Liver (tissue), 9 donors: Measurements from ENCODE around the gene CYB561. TPM values are rescaled to one million over a fixed set of nuclear protein-coding genes. Genes with fewer than 3 reads are reported as not detected.

Experiments
- DNase-seq: peaks from one replicate; pipeline ENCODE4 v3.0.0-alpha.2; 2017; ENCODE audit warnings: low spot score
- H3K27ac ChIP-seq, 2 donors: one replicate each; pipeline ENCODE4 v1.7.0; 2013; ENCODE audit warnings: inconsistent platforms in 2 of 2, low read length in 2 of 2, control low read depth in 1 of 2, low read depth in 1 of 2, mild to moderate bottlenecking in 1 of 2
- H3K27me3 ChIP-seq, 4 donors: one replicate each; pipeline versions ENCODE4 v1.6.1 to v1.7.0; 2013; ENCODE audit warnings: low read length in 3 of 4, inconsistent platforms in 1 of 4, mild to moderate bottlenecking in 1 of 4, moderate library complexity in 1 of 4; ENCODE audit not compliant: control insufficient read depth in 4 of 4, insufficient read depth in 4 of 4
- H3K36me3 ChIP-seq, 4 donors: one replicate each; pipeline versions ENCODE4 v1.6.1 to v1.7.0; 2013; ENCODE audit warnings: low read length in 3 of 4, mild to moderate bottlenecking in 3 of 4, low read depth in 1 of 4, moderate library complexity in 1 of 4; ENCODE audit not compliant: control insufficient read depth in 4 of 4, insufficient read depth in 3 of 4
- H3K4me1 ChIP-seq, 4 donors: one replicate each; pipeline versions ENCODE4 v1.6.1 to v1.7.0; 2013; ENCODE audit warnings: low read length in 3 of 4, mild to moderate bottlenecking in 3 of 4, moderate library complexity in 1 of 4; ENCODE audit not compliant: control insufficient read depth in 4 of 4, insufficient read depth in 4 of 4
- H3K4me3 ChIP-seq, 3 donors: one replicate each; pipeline versions ENCODE4 v1.6.1 to v1.7.0; 2013; ENCODE audit warnings: low read length in 3 of 3, control low read depth in 1 of 3, low read depth in 1 of 3, mild to moderate bottlenecking in 1 of 3
- H3K9ac ChIP-seq, 2 donors: one replicate each; pipeline ENCODE4 v1.7.0; 2013; ENCODE audit warnings: low read length in 2 of 2, mild to moderate bottlenecking in 2 of 2, moderate library complexity in 2 of 2, control low read depth in 1 of 2, low read depth in 1 of 2
- H3K9me3 ChIP-seq, 4 donors: one replicate each; pipeline versions ENCODE4 v1.6.1 to v1.7.0; 2013; ENCODE audit warnings: low read length in 3 of 4; ENCODE audit not compliant: control insufficient read depth in 4 of 4
- EGR1 ChIP-seq, 2 donors: IDR thresholded peaks; 2 replicates each; pipeline ENCODE4 v1.6.1; 2016 to 2018; ENCODE audit warnings: antibody characterized with exemption in 2 of 2, low read depth in 2 of 2
- FOXA1 ChIP-seq: IDR thresholded peaks from 2 replicates; pipeline ENCODE4 v1.6.1; 2016; ENCODE audit warnings: antibody characterized with exemption
- FOXA2 ChIP-seq: IDR thresholded peaks from 2 replicates; pipeline ENCODE4 v1.6.1; 2016; ENCODE audit warnings: antibody characterized with exemption
- GABPA ChIP-seq, 2 donors: IDR thresholded peaks in 1 of 2; conservative IDR thresholded peaks in 1 of 2; 2 replicates each; pipeline ENCODE4 v1.6.1; 2016; ENCODE audit warnings: antibody characterized with exemption in 2 of 2, mild to moderate bottlenecking in 1 of 2, moderate library complexity in 1 of 2
- HNF4A ChIP-seq, 2 donors: conservative IDR thresholded peaks; 2 replicates each; pipeline ENCODE4 v1.6.1; 2016; ENCODE audit warnings: antibody characterized with exemption in 2 of 2, mild to moderate bottlenecking in 2 of 2
- HNF4G ChIP-seq: IDR thresholded peaks from 2 replicates; pipeline ENCODE4 v1.6.1; 2016; ENCODE audit warnings: antibody characterized with exemption
- JUND ChIP-seq, 2 donors: IDR thresholded peaks; 2 replicates each; pipeline ENCODE4 v1.6.1; 2016; ENCODE audit warnings: antibody characterized with exemption in 2 of 2
- NR2F2 ChIP-seq: IDR thresholded peaks from 2 replicates; pipeline ENCODE4 v1.6.1; 2016; ENCODE audit warnings: antibody characterized with exemption
- RAD21 ChIP-seq, 2 donors: IDR thresholded peaks; 2 replicates each; pipeline ENCODE4 v1.6.1; 2016; ENCODE audit warnings: antibody characterized with exemption in 2 of 2, mild to moderate bottlenecking in 2 of 2
- RXRA ChIP-seq, 2 donors: IDR thresholded peaks; 2 replicates each; pipeline ENCODE4 v1.6.1; 2017 to 2018; ENCODE audit warnings: antibody characterized with exemption in 2 of 2, mild to moderate bottlenecking in 1 of 2
- SP1 ChIP-seq: IDR thresholded peaks from 2 replicates; pipeline ENCODE4 v1.6.1; 2018; ENCODE audit warnings: antibody characterized with exemption, mild to moderate bottlenecking
- TAF1 ChIP-seq: conservative IDR thresholded peaks from 2 replicates; pipeline ENCODE4 v1.6.1; 2016; ENCODE audit warnings: antibody characterized with exemption, mild to moderate bottlenecking
- YY1 ChIP-seq: IDR thresholded peaks from 2 replicates; pipeline ENCODE4 v1.6.1; 2016; ENCODE audit warnings: antibody characterized with exemption, mild to moderate bottlenecking
- WGBS: extraction: QIAGEN DNeasy Blood & Tissue Kit; methylation state at CpG from one replicate; pipeline ENCODE4 v1.1.7; 2013; 5-methylcytosine and 5-hydroxymethylcytosine counted together
- polyA plus RNA-seq, 2 donors: library from polyadenylated mRNA; stranded (reverse) in 1 of 2; unstranded in 1 of 2; fragments of 200-250 nt in 1 of 2; fragments of >200 nt in 1 of 2; fragmentation: Nextera tagmentation in 1 of 2; extraction: Ambion mirVana in 1 of 2; gene quantifications; one replicate each; pipeline versions ENCODE4 v1.2.1 to v1.2.3, GENCODE V29; 2013 to 2015
- total RNA-seq, 2 donors: library from RNA; depleted of rRNA; stranded (reverse); fragments of >200 nt; gene quantifications; one replicate each; pipeline ENCODE4 v1.2.3, GENCODE V29; 2014
- TF ChIP-seq, protein P1 (sequence below): fragments of 150-350 bp; IDR thresholded peaks from 2 replicates; pipeline ENCODE4 v1.5.1; 2017; ENCODE audit warnings: improper control_type of control experiment, low read depth, low read length; ENCODE audit not compliant: missing input control
- TF ChIP-seq, protein P2 (sequence below): IDR thresholded peaks from 2 replicates; pipeline ENCODE4 v1.6.1; 2016; ENCODE audit warnings: antibody characterized with exemption, mild to moderate bottlenecking
- TF ChIP-seq, protein P3 (sequence below): IDR thresholded peaks from 2 replicates; pipeline ENCODE4 v1.6.1; 2016; ENCODE audit warnings: antibody characterized with exemption
- TF ChIP-seq, protein P4 (sequence below): IDR thresholded peaks from 2 replicates; pipeline ENCODE4 v1.6.1; 2016; ENCODE audit warnings: antibody characterized with exemption
- donor health status: healthy.
- donor health status: healthy.
- donor health status: healthy.
- donor health status: healthy.
- donor health status: healthy.

CYB561 gene
- total and polyA plus RNA-seq, 4 donors: 0.93 to 18.5 (median 12.9) TPM

DNA sequence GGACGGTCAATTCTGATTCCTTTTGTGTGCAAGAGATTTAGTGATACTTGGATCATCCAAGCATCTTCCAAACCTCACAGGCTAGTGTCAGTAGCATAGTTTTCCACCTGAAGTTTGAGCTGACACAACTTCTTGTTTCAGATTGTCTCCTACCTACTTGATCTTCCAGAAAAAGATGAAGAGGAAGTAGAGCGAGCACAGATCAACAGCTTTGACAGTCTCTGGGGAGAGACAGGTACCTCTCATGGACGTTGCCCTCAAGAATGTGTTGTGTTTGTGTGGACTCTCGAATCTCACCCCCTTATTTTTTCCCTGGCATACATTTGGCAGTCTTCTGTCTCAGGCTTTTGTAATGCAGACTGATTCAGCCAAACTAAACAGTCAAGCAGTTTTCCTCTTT lies 47.4 kb downstream of the CYB561 start:
- Histone ChIP-seq H3K9me3 (no peaks in the 10 kb centered on the region), H3K4me3 (no peak overlapping the region), H3K4me1 (no peaks in the 10 kb centered on the region), H3K27ac (no peak overlapping the region), H3K36me3 (no peaks in the 10 kb centered on the region), H3K27me3 (no peaks in the 10 kb centered on the region), H3K9ac (no peak overlapping the region)
- 67% methylated on average over 4 of the region's 4 CpGs for WGBS
- no peak for DNase-seq
- TF ChIP-seq JUND (IDR thresholded peaks at IDR 0.05) (no peak), TAF1 (no peak), FOXA2 (no peak), GABPA (IDR thresholded peaks at IDR 0.05 in 1 of 2, conservative IDR thresholded peaks at IDR 0.05 in 1 of 2) (no peak)
- TF ChIP-seq, protein P1, sequence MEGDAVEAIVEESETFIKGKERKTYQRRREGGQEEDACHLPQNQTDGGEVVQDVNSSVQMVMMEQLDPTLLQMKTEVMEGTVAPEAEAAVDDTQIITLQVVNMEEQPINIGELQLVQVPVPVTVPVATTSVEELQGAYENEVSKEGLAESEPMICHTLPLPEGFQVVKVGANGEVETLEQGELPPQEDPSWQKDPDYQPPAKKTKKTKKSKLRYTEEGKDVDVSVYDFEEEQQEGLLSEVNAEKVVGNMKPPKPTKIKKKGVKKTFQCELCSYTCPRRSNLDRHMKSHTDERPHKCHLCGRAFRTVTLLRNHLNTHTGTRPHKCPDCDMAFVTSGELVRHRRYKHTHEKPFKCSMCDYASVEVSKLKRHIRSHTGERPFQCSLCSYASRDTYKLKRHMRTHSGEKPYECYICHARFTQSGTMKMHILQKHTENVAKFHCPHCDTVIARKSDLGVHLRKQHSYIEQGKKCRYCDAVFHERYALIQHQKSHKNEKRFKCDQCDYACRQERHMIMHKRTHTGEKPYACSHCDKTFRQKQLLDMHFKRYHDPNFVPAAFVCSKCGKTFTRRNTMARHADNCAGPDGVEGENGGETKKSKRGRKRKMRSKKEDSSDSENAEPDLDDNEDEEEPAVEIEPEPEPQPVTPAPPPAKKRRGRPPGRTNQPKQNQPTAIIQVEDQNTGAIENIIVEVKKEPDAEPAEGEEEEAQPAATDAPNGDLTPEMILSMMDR: no peak
- TF ChIP-seq, protein P2, sequence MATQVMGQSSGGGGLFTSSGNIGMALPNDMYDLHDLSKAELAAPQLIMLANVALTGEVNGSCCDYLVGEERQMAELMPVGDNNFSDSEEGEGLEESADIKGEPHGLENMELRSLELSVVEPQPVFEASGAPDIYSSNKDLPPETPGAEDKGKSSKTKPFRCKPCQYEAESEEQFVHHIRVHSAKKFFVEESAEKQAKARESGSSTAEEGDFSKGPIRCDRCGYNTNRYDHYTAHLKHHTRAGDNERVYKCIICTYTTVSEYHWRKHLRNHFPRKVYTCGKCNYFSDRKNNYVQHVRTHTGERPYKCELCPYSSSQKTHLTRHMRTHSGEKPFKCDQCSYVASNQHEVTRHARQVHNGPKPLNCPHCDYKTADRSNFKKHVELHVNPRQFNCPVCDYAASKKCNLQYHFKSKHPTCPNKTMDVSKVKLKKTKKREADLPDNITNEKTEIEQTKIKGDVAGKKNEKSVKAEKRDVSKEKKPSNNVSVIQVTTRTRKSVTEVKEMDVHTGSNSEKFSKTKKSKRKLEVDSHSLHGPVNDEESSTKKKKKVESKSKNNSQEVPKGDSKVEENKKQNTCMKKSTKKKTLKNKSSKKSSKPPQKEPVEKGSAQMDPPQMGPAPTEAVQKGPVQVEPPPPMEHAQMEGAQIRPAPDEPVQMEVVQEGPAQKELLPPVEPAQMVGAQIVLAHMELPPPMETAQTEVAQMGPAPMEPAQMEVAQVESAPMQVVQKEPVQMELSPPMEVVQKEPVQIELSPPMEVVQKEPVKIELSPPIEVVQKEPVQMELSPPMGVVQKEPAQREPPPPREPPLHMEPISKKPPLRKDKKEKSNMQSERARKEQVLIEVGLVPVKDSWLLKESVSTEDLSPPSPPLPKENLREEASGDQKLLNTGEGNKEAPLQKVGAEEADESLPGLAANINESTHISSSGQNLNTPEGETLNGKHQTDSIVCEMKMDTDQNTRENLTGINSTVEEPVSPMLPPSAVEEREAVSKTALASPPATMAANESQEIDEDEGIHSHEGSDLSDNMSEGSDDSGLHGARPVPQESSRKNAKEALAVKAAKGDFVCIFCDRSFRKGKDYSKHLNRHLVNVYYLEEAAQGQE: no peak

DNA sequence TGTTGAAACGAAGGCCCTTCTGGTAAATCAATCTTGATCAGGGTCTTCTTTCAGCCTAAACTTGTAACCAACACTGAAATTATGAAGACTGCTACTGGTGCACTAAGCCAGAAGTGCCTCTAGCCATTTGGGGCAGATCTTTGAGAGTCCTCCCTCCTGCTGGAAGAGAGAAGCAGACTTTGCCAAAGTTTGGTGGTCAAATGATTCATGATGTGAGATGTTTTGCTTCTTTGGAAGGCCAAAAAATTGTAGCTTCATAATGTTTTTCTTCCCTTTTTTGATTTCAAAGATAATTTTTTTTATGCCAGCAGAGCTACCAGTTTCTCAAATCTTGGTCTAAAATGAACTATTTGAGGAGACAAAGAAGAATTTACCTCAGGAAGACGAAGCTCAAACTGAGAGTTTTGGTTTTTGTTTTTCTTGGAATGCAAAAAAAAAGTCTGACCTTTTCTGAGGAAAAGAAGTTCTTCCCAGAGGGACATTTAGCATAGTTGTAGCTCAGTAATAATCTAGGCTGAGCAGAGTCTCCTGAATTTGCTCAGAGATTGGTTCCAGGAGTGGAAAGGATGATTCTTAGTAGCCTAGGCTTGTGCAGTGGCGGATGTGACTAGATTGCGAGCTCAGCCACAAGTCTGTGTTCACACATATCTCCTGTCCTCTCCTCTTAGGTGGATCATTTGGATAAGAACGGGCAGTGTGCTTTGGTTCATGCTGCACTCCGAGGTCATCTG lies 50.9 kb downstream of the CYB561 start:
- DNase-seq: no peak
- Histone ChIP-seq H3K27ac (no peak overlapping the region), H3K36me3 (no peaks in the 10 kb centered on the region), H3K4me3 (no peak overlapping the region), H3K9ac (no peak overlapping the region), H3K4me1 (no peaks in the 10 kb centered on the region), H3K27me3 (no peaks in the 10 kb centered on the region), H3K9me3 (no peaks in the 10 kb centered on the region)
- 87% methylated on average over 6 of the region's 6 CpGs for WGBS
- no peak for TF ChIP-seq HNF4A (conservative IDR thresholded peaks at IDR 0.05)

DNA sequence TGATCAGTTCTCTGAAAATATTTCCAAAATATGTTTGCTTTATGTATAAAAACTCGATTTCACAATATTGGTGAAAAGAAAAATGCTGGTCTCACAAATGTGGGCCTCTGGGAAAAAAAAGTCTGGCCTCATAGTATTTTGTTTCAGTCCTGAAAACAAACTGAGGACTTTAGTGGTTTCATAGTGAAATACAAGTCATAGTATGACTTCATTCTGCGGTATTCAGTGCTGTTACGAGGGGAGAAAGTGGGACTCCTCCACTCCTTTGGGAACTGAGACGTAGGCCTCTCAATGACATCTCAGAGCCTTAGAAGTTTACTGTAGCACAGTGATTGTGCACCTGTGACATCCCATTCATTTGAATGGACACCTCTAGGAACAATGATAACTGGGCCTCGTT lies 56.0 kb downstream of the CYB561 start:
- TF ChIP-seq TAF1 (no peak), JUND (IDR thresholded peaks at IDR 0.05) (no peak), EGR1 (IDR thresholded peaks at IDR 0.05; ENCODE audit: low read depth in 2 of 2) (no peak), SP1 (no peak), HNF4A (conservative IDR thresholded peaks at IDR 0.05) (no peak), YY1 (no peak), FOXA1 (no peak), RAD21 (IDR thresholded peaks at IDR 0.05) (no peak), RXRA (IDR thresholded peaks at IDR 0.05) (no peak), FOXA2 (no peak), HNF4G (no peak), NR2F2 (no peak)
- TF ChIP-seq, protein P3, sequence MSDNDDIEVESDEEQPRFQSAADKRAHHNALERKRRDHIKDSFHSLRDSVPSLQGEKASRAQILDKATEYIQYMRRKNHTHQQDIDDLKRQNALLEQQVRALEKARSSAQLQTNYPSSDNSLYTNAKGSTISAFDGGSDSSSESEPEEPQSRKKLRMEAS: no peak
- TF ChIP-seq, protein P4, sequence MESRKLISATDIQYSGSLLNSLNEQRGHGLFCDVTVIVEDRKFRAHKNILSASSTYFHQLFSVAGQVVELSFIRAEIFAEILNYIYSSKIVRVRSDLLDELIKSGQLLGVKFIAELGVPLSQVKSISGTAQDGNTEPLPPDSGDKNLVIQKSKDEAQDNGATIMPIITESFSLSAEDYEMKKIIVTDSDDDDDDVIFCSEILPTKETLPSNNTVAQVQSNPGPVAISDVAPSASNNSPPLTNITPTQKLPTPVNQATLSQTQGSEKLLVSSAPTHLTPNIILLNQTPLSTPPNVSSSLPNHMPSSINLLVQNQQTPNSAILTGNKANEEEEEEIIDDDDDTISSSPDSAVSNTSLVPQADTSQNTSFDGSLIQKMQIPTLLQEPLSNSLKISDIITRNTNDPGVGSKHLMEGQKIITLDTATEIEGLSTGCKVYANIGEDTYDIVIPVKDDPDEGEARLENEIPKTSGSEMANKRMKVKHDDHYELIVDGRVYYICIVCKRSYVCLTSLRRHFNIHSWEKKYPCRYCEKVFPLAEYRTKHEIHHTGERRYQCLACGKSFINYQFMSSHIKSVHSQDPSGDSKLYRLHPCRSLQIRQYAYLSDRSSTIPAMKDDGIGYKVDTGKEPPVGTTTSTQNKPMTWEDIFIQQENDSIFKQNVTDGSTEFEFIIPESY: no peak
- Histone ChIP-seq H3K4me3 (no peak overlapping the region), H3K9ac (no peak overlapping the region), H3K27ac (no peak overlapping the region), H3K4me1 (no peaks in the 10 kb centered on the region), H3K36me3 (no peaks in the 10 kb centered on the region), H3K27me3 (no peaks in the 10 kb centered on the region), H3K9me3 (no peaks in the 10 kb centered on the region)
- WGBS: 91% methylated on average over 5 of the region's 5 CpGs
- no peak for DNase-seq
